Right lobe of liver (tissue), 6 donors: Measurements from ENCODE around the gene ANKRD44. TPM values are rescaled to one million over a fixed set of nuclear protein-coding genes. Genes with fewer than 3 reads are reported as not detected.
A peak's percentile ranks its signal among the peaks of the same experiment; 100 is the strongest.

Experiments
- ATAC-seq, 4 donors: fragments of 200-7000 bp; cut with Tn5 transposase; one replicate each; pipeline ENCODE4 v1.9.1; 2020; ENCODE audit warnings: mild to moderate bottlenecking in 4 of 4, moderate library complexity in 4 of 4
- DNase-seq, 3 donors: peaks; one replicate each; pipeline ENCODE4 v3.0.0-alpha.2; 2020
- H3K27ac ChIP-seq, 3 donors: fragments of 200-600 bp; one replicate each; pipeline ENCODE4 v1.8.0; 2022
- H3K27me3 ChIP-seq, 2 donors: fragments of 200-600 bp; one replicate each; pipeline ENCODE4 v1.8.0; 2022
- H3K36me3 ChIP-seq, 4 donors: fragments of 200-600 bp; sonication (generic) in 1 of 4; one replicate each; pipeline versions ENCODE4 v1.5.1 to v1.8.0; 2017 to 2022; ENCODE audit warnings: control low read depth in 1 of 4
- H3K4me1 ChIP-seq, 4 donors: fragments of 200-600 bp; sonication (generic) in 1 of 4; one replicate each; pipeline versions ENCODE4 v1.5.1 to v1.8.0; 2017 to 2022; ENCODE audit warnings: control low read depth in 1 of 4
- H3K4me3 ChIP-seq, 3 donors: fragments of 200-600 bp; one replicate each; pipeline ENCODE4 v1.8.0; 2022
- H3K9me3 ChIP-seq, 4 donors: fragments of 200-600 bp; sonication (generic) in 1 of 4; one replicate each; pipeline versions ENCODE4 v1.5.1 to v1.8.0; 2017 to 2022; ENCODE audit warnings: control low read depth in 1 of 4
- CTCF ChIP-seq, 4 donors: fragments of 200-600 bp in 3 of 4; fragments of 450-650 bp in 1 of 4; IDR thresholded peaks; one replicate each; pipeline versions ENCODE4 v1.5.1 to v1.8.0; 2016 to 2022; ENCODE audit warnings: antibody characterized with exemption in 4 of 4, mild to moderate bottlenecking in 2 of 4
- POLR2A ChIP-seq: fragments of 450-650 bp; IDR thresholded peaks from one replicate; pipeline ENCODE4 v1.6.1; 2017; ENCODE audit warnings: antibody characterized with exemption, mild to moderate bottlenecking
- WGBS: methylation state at CpG from one replicate; pipeline ENCODE4 v1.1.6; 2018; ENCODE audit warnings: low coverage, low lambda C conversion rate; ENCODE audit not compliant: insufficient coverage; ENCODE audit errors: missing lambda C conversion rate; 5-methylcytosine and 5-hydroxymethylcytosine counted together
- intact Hi-C, 2 donors: fragments of 100-400 bp; cut with DNase I; formaldehyde crosslinking; loops; one replicate each; pipeline versions ENCODE4 v1.11.2 to v1.14.1; 2022
- total RNA-seq, 6 experiments: library from RNA; depleted of rRNA in 2 of 6; stranded (reverse); fragments of >200 nt in 2 of 6; fragmentation: NEBNext Ultra II Directional in 3 of 6; extraction: Animal tissue kit (Norgen Biotek cat#: 25700) in 3 of 6; gene quantifications; one replicate each; pipeline versions ENCODE4 v1.1.0 to v1.2.4, GENCODE V29; 2016 to 2023
- donor health status: DM: no; HTN: yes; CAD: no.
- donor health status: DM: no; HTN: no; CAD: no.
- donor health status: DM: no; HTN: no; CAD: no.
- donor health status: DM: no; HTN: yes; CAD: no.
- donor health status: DM: no; HTN: yes; CAD: no.

Gene ANKRD44
- total RNA-seq, 6 experiments from 2014 or later, result 7.9 to 19.5 (median 13.3) TPM

GRCh38 chr2:196963961-196964360 is 346.6 kb downstream of the ANKRD44 start:
- no peaks in the 10 kb centered on the region for H3K36me3 ChIP-seq
- intact Hi-C loops, result no loop called here
- H3K27ac ChIP-seq, result no peak overlapping the region
- no peaks in the 10 kb centered on the region for H3K9me3 ChIP-seq
- 100% methylated on average over 1 of the region's 1 CpG for WGBS
- TF ChIP-seq POLR2A (no peak), CTCF (IDR thresholded peaks at IDR 0.05) (no peak)
- no peaks in the 10 kb centered on the region for H3K27me3 ChIP-seq
- peaks cover 0 to 9% (median 2%) of the 10 kb centered on the region in 4 donors for H3K4me1 ChIP-seq
- ATAC-seq, result no peak
- H3K4me3 ChIP-seq, result no peak overlapping the region
- no peak for DNase-seq

- intact Hi-C loops, result no loop called here
- Histone ChIP-seq H3K4me3 (no peak overlapping the region), H3K9me3 (no peaks in the 10 kb centered on the region), H3K27me3 (no peaks in the 10 kb centered on the region), H3K27ac (no peak overlapping the region), H3K36me3 (no peaks in the 10 kb centered on the region), H3K4me1 (peaks cover 0 to 9% (median 2%) of the 10 kb centered on the region in 4 donors)
- DNase-seq (no peak), ATAC-seq (no peak)
- WGBS, result 75% methylated on average over 2 of the region's 2 CpGs
- no peak for TF ChIP-seq CTCF (IDR thresholded peaks at IDR 0.05)
- no peak for TF ChIP-seq POLR2A
These were observed 347.5 kb downstream of the ANKRD44 start for GRCh38 chr2:196963043-196963442.

- Histone ChIP-seq H3K36me3 (no peaks in the 10 kb centered on the region), H3K4me1 (peaks cover 0 to 9% (median 2%) of the 10 kb centered on the region in 4 donors), H3K9me3 (no peaks in the 10 kb centered on the region), H3K27me3 (no peaks in the 10 kb centered on the region), H3K4me3 (no peak overlapping the region), H3K27ac (no peak overlapping the region)
- intact Hi-C loops, result no loop called here
- DNase-seq (no peak), ATAC-seq (peak in 2 of 4 donors; percentile 16 to 45)
- TF ChIP-seq CTCF (IDR thresholded peaks at IDR 0.05), result no peak
- WGBS, result 79% methylated on average over 2 of the region's 2 CpGs
These were observed 348.3 kb downstream of the ANKRD44 start for GRCh38 chr2:196962325-196962724.

GRCh38 chr2:196961889-196962288 is 348.7 kb downstream of the ANKRD44 start:
- TF ChIP-seq CTCF (IDR thresholded peaks at IDR 0.05) (no peak), POLR2A (no peak)
- H3K36me3 ChIP-seq, result no peaks in the 10 kb centered on the region
- H3K9me3 ChIP-seq, result no peaks in the 10 kb centered on the region
- no peak overlapping the region for H3K4me3 ChIP-seq
- H3K4me1 ChIP-seq, result peaks cover 0 to 9% (median 2%) of the 10 kb centered on the region in 4 donors
- no peak overlapping the region for H3K27ac ChIP-seq
- no peak for ATAC-seq
- DNase-seq, result no peak
- no peaks in the 10 kb centered on the region for H3K27me3 ChIP-seq
- intact Hi-C loops, result no loop called here

GRCh38 chr2:196959734-196960338 is 350.7 kb downstream of the ANKRD44 start:
- Histone ChIP-seq H3K9me3 (no peaks in the 10 kb centered on the region), H3K27ac (peak overlapping the region in 2 of 3 donors; percentile 41 to 62), H3K4me1 (peaks cover 0 to 9% (median 2%) of the 10 kb centered on the region in 4 donors), H3K27me3 (no peaks in the 10 kb centered on the region), H3K4me3 (no peak overlapping the region), H3K36me3 (no peaks in the 10 kb centered on the region)
- ATAC-seq (peak; percentile 90 to 98 (median 96)), DNase-seq (no peak)
- 57% methylated on average over 3 of the region's 3 CpGs for WGBS
- TF ChIP-seq POLR2A, result no peak
- no peak for TF ChIP-seq CTCF (IDR thresholded peaks at IDR 0.05)
- intact Hi-C loops, result no loop called here
